Left ventricle myocardium inferior (tissue), 1 donor: ENCODE results near the gene LMAN1. TPM values are rescaled to one million over a fixed set of nuclear protein-coding genes. Genes with fewer than 3 reads are reported as not detected.

Source experiments
- DNase-seq: peaks from one replicate; pipeline ENCODE4 v3.0.0-alpha.2; 2020
- H3K27ac ChIP-seq: fragments of 200-600 bp; replicated peaks from 2 replicates; pipeline ENCODE4 v1.8.0; 2021
- H3K27me3 ChIP-seq: fragments of 200-600 bp; 2 replicates; pipeline ENCODE4 v1.8.0; 2021; ENCODE audit warnings: low read depth
- H3K36me3 ChIP-seq: fragments of 200-600 bp; 2 replicates; pipeline ENCODE4 v1.8.0; 2021
- H3K4me1 ChIP-seq: fragments of 200-600 bp; 2 replicates; pipeline ENCODE4 v1.8.0; 2021
- H3K4me3 ChIP-seq: fragments of 200-600 bp; 2 replicates; pipeline ENCODE4 v1.8.0; 2021; ENCODE audit warnings: mild to moderate bottlenecking, moderate library complexity
- H3K9me3 ChIP-seq: fragments of 200-600 bp; replicated peaks from 2 replicates; pipeline ENCODE4 v1.8.0; 2021
- intact Hi-C: fragments of 100-400 bp; cut with micrococcal nuclease; formaldehyde crosslinking; loops from one replicate; pipeline ENCODE4 v1.11.0; 2022
- total RNA-seq: library from RNA; stranded (reverse); fragmentation: NEBNext Ultra II Directional; extraction: Animal tissue kit (Norgen Biotek cat#: 25700); gene quantifications from one replicate; pipeline ENCODE4 v1.2.1, GENCODE V29; 2021
- TF ChIP-seq, protein P1 (sequence below): fragments of 200-600 bp; IDR thresholded peaks from 2 replicates; pipeline ENCODE4 v1.8.0; 2021; ENCODE audit warnings: antibody characterized with exemption, mild to moderate bottlenecking, borderline replicate concordance
- donor health status: DM: no; HTN: yes; CAD: no; lungs with severe emphysema.

The LMAN1 gene
- total RNA-seq, 1 donor from 2014 or later: 56.8 TPM

DNA sequence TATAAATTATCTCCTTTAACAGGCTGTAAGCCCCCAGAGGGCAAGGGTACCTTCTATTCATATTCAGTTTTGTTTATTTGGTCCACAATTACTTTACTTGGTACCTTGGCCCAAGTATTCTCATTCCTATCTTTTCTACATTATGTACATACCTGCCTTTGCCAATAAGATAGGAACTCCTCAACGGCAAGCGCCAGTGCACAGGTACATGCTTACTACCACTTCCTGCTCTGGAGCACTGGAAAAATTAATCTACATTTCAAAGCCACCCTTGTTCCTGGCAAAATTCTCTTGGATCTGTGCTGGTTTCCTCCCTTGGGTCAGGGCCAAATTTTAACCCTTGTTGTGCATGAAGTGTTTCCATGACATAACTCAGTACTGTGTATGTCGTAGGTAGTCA, 34.3 kb upstream of the LMAN1 start:
- H3K4me3 ChIP-seq: no peak overlapping the region
- peaks cover 23% of the 10 kb centered on the region for H3K27me3 ChIP-seq
- intact Hi-C loops: no loop called here
- no peaks in the 10 kb centered on the region for H3K9me3 ChIP-seq
- TF ChIP-seq, protein P1, sequence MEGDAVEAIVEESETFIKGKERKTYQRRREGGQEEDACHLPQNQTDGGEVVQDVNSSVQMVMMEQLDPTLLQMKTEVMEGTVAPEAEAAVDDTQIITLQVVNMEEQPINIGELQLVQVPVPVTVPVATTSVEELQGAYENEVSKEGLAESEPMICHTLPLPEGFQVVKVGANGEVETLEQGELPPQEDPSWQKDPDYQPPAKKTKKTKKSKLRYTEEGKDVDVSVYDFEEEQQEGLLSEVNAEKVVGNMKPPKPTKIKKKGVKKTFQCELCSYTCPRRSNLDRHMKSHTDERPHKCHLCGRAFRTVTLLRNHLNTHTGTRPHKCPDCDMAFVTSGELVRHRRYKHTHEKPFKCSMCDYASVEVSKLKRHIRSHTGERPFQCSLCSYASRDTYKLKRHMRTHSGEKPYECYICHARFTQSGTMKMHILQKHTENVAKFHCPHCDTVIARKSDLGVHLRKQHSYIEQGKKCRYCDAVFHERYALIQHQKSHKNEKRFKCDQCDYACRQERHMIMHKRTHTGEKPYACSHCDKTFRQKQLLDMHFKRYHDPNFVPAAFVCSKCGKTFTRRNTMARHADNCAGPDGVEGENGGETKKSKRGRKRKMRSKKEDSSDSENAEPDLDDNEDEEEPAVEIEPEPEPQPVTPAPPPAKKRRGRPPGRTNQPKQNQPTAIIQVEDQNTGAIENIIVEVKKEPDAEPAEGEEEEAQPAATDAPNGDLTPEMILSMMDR: no peak
- no peak for DNase-seq
- H3K27ac ChIP-seq: no peak overlapping the region
- no peaks in the 10 kb centered on the region for H3K36me3 ChIP-seq
- H3K4me1 ChIP-seq: peaks cover 7% of the 10 kb centered on the region

DNA sequence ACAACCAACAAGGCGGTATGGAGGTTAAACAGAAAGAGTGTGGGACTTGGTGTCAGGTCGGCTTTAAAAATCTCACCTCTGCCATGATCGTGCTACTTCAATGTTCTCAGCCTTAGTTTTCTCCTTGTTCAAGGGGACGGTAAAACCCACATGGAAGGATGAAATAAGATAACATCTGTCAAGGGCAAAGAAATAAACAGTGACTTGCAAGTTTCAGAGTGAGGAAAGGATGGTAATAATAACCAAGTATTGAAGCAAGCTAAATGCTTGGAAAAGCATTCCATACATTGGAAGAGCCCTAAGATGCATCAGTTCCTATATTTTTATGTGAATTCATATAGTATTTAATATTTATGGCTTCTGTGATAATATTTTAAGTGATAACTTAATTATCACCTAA, 29.8 kb upstream of the LMAN1 start:
- peaks cover 7% of the 10 kb centered on the region for H3K4me1 ChIP-seq
- H3K27me3 ChIP-seq: peaks cover 3% of the 10 kb centered on the region
- H3K4me3 ChIP-seq: no peak overlapping the region
- TF ChIP-seq, protein P1: no peak
- H3K27ac ChIP-seq: no peak overlapping the region
- no peaks in the 10 kb centered on the region for H3K9me3 ChIP-seq
- intact Hi-C loops: no loop called here
- DNase-seq: no peak
- H3K36me3 ChIP-seq: no peaks in the 10 kb centered on the region

DNA sequence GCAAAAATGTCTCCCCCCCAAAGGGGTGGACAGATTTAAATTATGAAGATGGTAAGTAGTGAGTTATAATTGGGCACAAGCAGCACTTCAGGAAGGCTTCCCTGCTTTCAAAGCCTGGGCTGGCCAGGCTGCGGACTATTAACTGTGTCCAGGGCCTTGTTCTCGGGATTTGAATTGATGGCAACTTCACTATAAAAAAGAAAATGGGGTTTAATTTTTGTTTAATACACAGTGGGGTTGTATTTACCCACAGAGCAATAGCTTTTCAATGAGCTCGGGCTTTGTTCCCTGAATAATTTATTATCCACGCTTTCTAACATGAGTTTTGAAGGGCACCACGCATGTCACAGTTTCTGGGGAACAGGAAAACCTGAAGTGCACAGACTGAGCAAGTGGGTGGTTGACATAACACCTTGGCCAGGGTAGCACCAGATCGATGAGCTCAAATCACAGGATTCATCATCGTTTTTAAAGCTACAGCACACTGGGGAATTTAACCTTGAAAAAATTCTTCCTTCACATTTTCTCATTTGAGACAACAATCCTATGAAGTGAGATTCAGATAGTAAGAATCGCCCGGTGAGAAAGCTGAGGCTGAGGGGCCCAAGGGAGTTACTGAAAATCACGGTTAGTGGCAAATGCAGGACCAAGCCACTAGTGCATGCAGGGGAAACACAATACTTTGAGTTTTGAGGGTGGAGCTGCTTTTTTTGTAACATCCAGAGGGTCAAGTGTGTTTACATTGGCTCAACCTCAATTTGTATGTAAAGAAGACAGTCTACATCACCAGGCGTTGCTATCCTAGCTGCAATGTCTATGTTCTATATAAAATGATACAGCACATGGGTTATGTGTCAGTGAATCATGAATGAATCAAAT, 28.9 kb upstream of the LMAN1 start:
- DNase-seq: no peak
- Histone ChIP-seq H3K27ac (no peak overlapping the region), H3K4me3 (no peak overlapping the region), H3K9me3 (no peaks in the 10 kb centered on the region), H3K36me3 (no peaks in the 10 kb centered on the region), H3K27me3 (no peaks in the 10 kb centered on the region), H3K4me1 (peaks cover 7% of the 10 kb centered on the region)
- intact Hi-C loops: no loop called here
- TF ChIP-seq, protein P1: no peak

DNA sequence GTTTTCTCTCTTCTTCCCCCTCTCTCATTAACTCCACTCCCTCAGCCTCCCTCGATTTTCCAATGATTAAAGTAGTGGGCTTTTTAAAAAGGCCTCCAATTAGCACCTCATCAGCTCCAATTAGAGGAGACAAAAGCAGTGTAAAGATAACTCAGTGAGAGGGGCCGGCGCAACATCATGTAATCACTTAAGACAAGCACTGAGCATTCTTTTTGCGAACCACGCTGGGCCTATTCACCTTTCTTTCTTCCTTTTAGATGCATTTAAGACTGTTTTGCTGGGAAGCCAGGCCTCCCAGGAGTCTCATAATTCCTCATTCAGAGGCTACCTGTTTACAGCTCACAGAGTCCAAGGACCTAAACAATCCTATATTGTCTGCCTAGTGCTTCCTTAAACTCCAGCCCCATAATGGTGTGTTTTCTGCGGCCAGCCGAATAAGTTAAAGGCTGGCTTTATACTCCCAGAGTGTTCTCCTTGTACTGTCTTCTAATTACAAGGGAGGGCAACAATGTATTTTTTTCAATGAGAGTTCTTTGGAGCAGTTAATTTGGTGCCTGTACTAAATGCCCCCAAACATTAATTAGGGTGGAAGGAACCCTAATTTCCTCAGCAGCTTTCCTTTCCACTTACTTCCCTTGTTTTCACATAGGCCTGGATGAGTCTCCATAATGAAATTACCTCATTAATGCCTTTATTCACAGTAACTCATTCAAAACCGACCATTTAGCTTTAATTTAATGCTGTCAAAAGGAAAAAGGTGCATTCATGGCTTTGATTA, 28.0 kb upstream of the LMAN1 start:
- intact Hi-C loops: no loop called here
- TF ChIP-seq, protein P1: no peak
- no peaks in the 10 kb centered on the region for H3K36me3 ChIP-seq
- H3K9me3 ChIP-seq: no peaks in the 10 kb centered on the region
- no peak for DNase-seq
- no peak overlapping the region for H3K4me3 ChIP-seq
- H3K27ac ChIP-seq: no peak overlapping the region
- H3K4me1 ChIP-seq: peaks cover 7% of the 10 kb centered on the region
- no peaks in the 10 kb centered on the region for H3K27me3 ChIP-seq

DNA sequence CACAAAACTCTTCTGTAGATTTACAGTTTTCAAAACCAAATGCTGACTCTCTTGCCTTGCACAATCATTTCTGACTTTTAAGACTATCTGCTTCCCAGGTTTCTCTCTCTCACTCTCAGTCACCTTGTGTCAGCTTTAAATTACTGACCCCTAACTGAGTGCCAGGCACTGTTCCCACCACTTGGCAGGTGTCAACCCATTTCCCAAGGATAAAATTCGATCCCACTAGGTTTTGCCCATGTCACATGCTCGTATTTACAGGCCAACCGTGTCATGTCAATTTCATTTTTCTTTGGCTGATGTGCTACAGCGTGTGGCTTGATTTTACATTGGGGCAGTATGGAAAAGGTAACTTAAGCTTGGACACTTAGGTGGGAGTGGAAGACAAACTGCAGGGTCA, 26.1 kb upstream of the LMAN1 start:
- H3K27me3 ChIP-seq: no peaks in the 10 kb centered on the region
- no peaks in the 10 kb centered on the region for H3K36me3 ChIP-seq
- H3K4me3 ChIP-seq: no peak overlapping the region
- intact Hi-C loops: no loop called here
- TF ChIP-seq, protein P1: no peak
- no peak overlapping the region for H3K27ac ChIP-seq
- peaks cover 7% of the 10 kb centered on the region for H3K4me1 ChIP-seq
- no peaks in the 10 kb centered on the region for H3K9me3 ChIP-seq
- DNase-seq: no peak
